Activated CD4-positive, alpha-beta T cell treated with anti-CD3 and anti-CD28 coated beads, Interleukin-2, amount 50 U/mL, for 4 hours (primary cell): Measurements from ENCODE around the gene SEPTIN6.

Source experiments
- DNase-seq, 2 experiments: peaks; one replicate each; pipeline ENCODE4 v3.0.0-alpha.2; 2020

SEPTIN6 gene

DNA sequence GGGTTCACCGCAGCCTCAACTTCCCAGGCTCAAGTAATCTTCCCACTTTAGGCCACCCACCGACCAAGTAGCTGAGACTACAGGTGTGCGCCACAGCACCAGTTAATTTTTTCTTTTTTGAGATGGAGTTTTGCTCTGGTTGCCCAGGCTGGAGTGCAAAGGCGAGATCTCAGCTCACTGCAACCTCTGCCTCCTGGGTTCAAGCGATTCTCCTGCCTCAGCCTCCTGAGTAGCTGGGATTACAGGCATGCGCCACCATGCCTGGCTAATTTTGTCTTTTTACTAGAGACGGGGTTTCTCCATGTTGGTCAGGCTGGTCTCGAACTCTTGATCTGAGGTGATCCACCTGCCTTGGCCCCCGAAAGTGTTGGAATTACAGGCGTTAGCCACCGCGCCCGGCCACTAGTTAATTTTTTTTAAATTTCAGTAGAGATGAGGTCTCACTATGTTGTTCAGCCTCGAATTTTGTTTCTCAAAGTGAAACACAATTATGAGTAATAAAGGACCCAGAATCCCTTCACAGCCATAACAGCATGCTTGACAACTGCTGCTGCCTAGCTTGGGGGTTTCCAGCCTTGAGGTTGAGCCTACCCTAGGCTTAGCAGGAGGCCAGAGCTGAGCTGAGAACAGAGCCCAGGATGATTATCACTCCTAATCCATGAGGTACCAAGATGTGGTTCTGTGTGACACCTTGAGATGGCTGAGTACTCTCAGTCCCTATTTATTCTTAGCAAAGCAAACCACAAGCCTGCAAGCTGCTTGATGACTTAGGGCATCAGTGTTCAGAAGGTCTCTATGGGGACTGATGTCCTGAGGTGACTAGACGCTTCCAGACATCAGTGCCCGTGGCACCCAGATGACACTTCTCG lies 45.2 kb downstream of the SEPTIN6 start:
- peak; percentile 31 to 34 for DNase-seq

DNA sequence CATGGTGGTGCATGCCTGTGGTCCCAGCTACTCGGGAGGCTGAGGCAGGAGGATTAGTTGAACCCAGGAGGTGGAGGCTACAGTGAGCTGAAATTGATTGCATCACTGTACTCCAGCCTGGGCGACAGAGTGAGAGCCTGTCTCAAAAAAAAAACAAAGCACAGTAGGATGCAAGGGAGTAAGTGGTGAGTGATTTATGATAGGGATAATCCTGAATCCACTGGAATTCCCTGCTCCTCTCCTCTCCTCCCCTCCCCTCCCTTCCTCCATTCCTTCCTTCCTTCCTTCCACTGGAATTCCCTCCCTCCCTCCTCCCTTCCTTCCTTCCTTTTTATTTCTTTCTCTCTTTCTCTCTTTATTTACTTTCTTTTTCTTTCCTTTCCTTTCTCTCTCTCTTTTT lies 45.9 kb downstream of the SEPTIN6 start:
- DNase-seq: no peak

DNA sequence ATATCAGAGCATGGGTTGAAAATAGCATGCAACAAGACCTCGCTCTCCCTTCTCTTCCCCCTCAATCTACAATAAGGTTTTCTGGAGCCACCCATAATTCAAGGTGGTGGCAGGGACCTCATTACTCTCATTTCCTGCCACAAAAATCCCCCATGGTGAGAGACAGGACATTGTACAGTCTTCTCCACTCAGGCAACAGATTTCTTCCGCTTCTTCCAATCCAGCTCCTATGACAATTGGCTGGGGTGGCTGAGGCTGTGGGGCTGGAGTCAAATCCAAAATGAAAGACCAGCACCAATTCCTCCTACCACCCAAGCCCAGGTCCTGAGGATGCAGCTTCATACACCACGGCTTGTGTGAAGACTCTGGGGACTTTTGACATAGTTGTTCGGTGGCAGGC lies 46.5 kb downstream of the SEPTIN6 start:
- no peak for DNase-seq

DNA sequence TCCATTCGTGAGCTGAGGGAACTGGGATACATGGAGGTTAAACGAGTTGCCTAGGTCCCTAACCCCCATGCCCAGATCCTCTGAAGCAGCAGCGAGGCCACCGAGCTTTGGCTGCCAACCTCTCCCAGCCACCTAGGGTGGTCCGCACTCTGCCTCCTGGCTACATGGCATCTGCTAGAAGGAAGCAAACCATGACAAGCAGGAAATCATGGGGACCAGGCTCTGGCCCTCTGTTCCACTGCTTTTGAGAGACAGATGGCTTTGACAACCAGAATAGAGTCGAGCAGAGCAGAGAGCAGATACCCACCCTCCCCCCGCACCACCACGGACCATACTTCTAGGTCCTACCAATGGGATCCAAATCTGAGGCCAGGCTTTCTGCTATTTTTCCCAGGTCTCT lies 49.3 kb downstream of the SEPTIN6 start:
- no peak for DNase-seq
